ENCODE measurements around the gene PDRG1.

DNA sequence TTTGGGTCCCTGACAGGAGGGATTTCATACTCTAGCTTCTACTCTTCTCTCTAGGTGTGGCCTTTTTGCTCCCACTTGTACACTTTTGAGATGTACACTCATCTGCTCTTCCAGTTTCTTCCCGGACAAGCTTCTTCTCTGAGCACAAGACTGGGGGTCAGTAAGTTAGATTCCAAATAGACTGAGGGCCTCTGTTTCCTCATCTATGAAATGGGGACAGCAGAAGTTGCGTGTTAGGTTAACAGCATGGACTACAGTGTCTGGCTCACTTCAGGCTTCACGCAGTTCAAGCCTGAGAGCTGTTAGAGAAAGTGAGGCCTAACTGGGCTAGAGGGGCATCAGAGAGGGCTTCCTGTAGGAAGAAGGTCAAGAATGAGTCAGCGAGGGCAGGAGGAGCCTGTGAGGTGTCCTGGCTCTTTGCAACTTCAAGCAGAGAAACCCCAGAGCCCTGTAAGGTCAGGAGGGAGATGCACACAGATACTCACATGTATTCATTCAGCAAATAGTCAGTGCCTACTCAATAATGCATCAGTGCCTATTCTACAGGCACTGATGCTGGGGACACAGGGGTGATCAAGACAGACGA, 36.7 kb upstream of the PDRG1 start:
- TF ChIP-seq, protein P1, sequence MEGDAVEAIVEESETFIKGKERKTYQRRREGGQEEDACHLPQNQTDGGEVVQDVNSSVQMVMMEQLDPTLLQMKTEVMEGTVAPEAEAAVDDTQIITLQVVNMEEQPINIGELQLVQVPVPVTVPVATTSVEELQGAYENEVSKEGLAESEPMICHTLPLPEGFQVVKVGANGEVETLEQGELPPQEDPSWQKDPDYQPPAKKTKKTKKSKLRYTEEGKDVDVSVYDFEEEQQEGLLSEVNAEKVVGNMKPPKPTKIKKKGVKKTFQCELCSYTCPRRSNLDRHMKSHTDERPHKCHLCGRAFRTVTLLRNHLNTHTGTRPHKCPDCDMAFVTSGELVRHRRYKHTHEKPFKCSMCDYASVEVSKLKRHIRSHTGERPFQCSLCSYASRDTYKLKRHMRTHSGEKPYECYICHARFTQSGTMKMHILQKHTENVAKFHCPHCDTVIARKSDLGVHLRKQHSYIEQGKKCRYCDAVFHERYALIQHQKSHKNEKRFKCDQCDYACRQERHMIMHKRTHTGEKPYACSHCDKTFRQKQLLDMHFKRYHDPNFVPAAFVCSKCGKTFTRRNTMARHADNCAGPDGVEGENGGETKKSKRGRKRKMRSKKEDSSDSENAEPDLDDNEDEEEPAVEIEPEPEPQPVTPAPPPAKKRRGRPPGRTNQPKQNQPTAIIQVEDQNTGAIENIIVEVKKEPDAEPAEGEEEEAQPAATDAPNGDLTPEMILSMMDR (IDR thresholded peaks at IDR 0.05; ENCODE audit: low read depth, low read length) = no peak
- no peak for TF ChIP-seq POLR2A (IDR thresholded peaks at IDR 0.05; ENCODE audit: extremely low read depth, insufficient read length)
- TF ChIP-seq MYC (IDR thresholded peaks at IDR 0.05; ENCODE audit: low read depth, low read length) = no peak
